ENCODE data around the gene DCHS2.

DCHS2 gene

GRCh38 chr4:154491341-154492271 is at the start of gene DCHS2:
DCHS2 (minus strand) TSS chr4:154491799; CDS start chr4:154491355, 444 bp downstream.
- no peak for DNase-seq (ENCODE audit: low read depth in 2 of 2, low spot score in 1 of 2)

GRCh38 chr4:154534296-154534695 is 42.7 kb upstream of the DCHS2 start:
- no peak for DNase-seq (ENCODE audit: low read depth in 2 of 2, low spot score in 1 of 2)

- no peak for DNase-seq (ENCODE audit: low read depth in 2 of 2, low spot score in 1 of 2)
Observed at GRCh38 chr4:154529728-154530519, 38.3 kb upstream of the DCHS2 start.

GRCh38 chr4:154528869-154529268 is 37.3 kb upstream of the DCHS2 start:
- DNase-seq (ENCODE audit: low read depth in 2 of 2, low spot score in 1 of 2) = no peak

- DNase-seq (ENCODE audit: low read depth in 2 of 2, low spot score in 1 of 2) = no peak
Observed at GRCh38 chr4:154527308-154527707, 35.7 kb upstream of the DCHS2 start.

- DNase-seq (ENCODE audit: low read depth in 2 of 2, low spot score in 1 of 2) = no peak
Observed at GRCh38 chr4:154526151-154526550, 34.6 kb upstream of the DCHS2 start.

GRCh38 chr4:154521607-154522006 is 30.0 kb upstream of the DCHS2 start:
- DNase-seq (ENCODE audit: low read depth in 2 of 2, low spot score in 1 of 2) = no peak

- DNase-seq (ENCODE audit: low read depth in 2 of 2, low spot score in 1 of 2) = no peak
Observed at GRCh38 chr4:154519214-154519613, 27.6 kb upstream of the DCHS2 start.

- no peak for DNase-seq (ENCODE audit: low read depth in 2 of 2, low spot score in 1 of 2)
Observed at GRCh38 chr4:154517591-154517990, 26.0 kb upstream of the DCHS2 start.

- DNase-seq (ENCODE audit: low read depth in 2 of 2, low spot score in 1 of 2) = no peak
Observed at GRCh38 chr4:154516318-154517029, 24.9 kb upstream of the DCHS2 start.

- no peak for DNase-seq (ENCODE audit: low read depth in 2 of 2, low spot score in 1 of 2)
Observed at GRCh38 chr4:154511981-154512380, 20.4 kb upstream of the DCHS2 start.

GRCh38 chr4:154511548-154511947 is 19.9 kb upstream of the DCHS2 start:
- no peak for DNase-seq (ENCODE audit: low read depth in 2 of 2, low spot score in 1 of 2)

GRCh38 chr4:154507156-154507555 is 15.6 kb upstream of the DCHS2 start:
- DNase-seq (ENCODE audit: low read depth in 2 of 2, low spot score in 1 of 2) = no peak

- DNase-seq (ENCODE audit: low read depth in 2 of 2, low spot score in 1 of 2) = no peak
Observed at GRCh38 chr4:154506253-154506652, 14.7 kb upstream of the DCHS2 start.

- no peak for DNase-seq (ENCODE audit: low read depth in 2 of 2, low spot score in 1 of 2)
Observed at GRCh38 chr4:154503598-154503997, 12.0 kb upstream of the DCHS2 start.

- DNase-seq (ENCODE audit: low read depth in 2 of 2, low spot score in 1 of 2) = no peak
Observed at GRCh38 chr4:154502111-154502510, 10.5 kb upstream of the DCHS2 start.

- no peak for DNase-seq (ENCODE audit: low read depth in 2 of 2, low spot score in 1 of 2)
Observed at GRCh38 chr4:154497889-154498288, 6.3 kb upstream of the DCHS2 start.

- DNase-seq (ENCODE audit: low read depth in 2 of 2, low spot score in 1 of 2) = no peak
Observed at GRCh38 chr4:154495867-154496266, 4.3 kb upstream of the DCHS2 start.

- DNase-seq (ENCODE audit: low read depth in 2 of 2, low spot score in 1 of 2) = no peak
Observed at GRCh38 chr4:154492288-154492687, 689 bp upstream of the DCHS2 start.

- DNase-seq (ENCODE audit: low read depth in 2 of 2, low spot score in 1 of 2) = no peak
Observed at GRCh38 chr4:154490583-154491340, 837 bp downstream of the DCHS2 start.

GRCh38 chr4:154490234-154490582 is 1.4 kb downstream of the DCHS2 start:
- DNase-seq (ENCODE audit: low read depth in 2 of 2, low spot score in 1 of 2) = no peak
